ENCODE data around the gene CES2.

The CES2 gene

DNA sequence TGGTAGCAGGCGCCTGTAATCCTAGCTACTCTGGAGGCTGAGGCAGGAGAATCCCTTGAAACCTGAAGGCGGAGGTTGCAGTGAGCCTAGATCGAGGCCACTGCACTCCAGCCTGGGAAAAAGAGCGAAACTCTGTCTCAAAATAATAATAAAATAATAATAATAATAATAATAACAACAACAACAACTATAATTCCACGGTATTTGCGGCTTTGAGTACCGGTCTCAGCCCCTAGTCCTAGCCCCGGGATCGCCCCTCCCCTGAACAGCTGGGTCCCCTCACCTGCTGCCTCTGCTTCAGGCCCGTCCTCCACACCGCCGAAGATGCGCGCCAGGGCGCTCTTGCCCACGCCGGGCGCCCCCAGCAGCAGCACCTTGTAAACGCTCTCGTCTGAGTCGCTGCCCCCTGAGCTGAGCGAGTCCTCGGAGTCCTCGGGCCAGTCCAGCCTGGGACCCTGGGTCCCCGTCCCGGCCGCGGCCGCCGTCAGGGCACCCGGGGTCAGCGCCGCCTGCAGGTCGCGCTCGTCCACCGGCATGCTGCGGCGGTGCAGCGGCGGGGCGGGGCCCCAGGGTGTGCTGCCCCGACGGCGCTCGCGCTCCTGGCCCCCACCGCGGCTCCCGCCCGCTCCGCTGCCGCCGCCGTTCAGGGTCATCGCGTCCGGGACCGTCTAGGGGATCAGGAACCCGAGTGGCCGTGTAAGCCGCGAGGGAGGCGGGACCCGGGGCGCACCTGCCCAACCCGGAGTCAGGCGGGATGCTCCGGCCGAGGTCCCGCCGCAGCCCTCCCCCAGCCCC, 10.6 kb upstream of the CES2 start:
- Histone ChIP-seq H2AFZ (ENCODE audit: low read depth, low read length) (no peak overlapping the region), H3K36me3 (replicated peaks; ENCODE audit: low read depth, low read length) (no peaks in the 10 kb centered on the region), H3K4me3 (ENCODE audit: low read length) (peak overlapping the region; percentile 48), H3K4me2 (ENCODE audit: low read length) (peak overlapping the region; percentile 41), H3K9ac (ENCODE audit: low read length) (no peak overlapping the region), H3K79me2 (ENCODE audit: low read length) (no peaks in the 10 kb centered on the region), H3K9me3 (ENCODE audit: insufficient read depth, low read length) (no peaks in the 10 kb centered on the region), H4K20me1 (ENCODE audit: insufficient read depth, low read length) (no peaks in the 10 kb centered on the region), H3K4me1 (ENCODE audit: low read length) (peaks cover 17% of the 10 kb centered on the region), H3K27ac (ENCODE audit: low read length) (no peak overlapping the region), H3K27me3 (ENCODE audit: low read depth, low read length) (no peaks in the 10 kb centered on the region)
- TF ChIP-seq CTCF (IDR thresholded peaks at IDR 0.05; ENCODE audit: low read depth, low read length) (no peak), EZH2phosphoT487 (IDR thresholded peaks at IDR 0.05; ENCODE audit: low read depth) (no peak)

DNA sequence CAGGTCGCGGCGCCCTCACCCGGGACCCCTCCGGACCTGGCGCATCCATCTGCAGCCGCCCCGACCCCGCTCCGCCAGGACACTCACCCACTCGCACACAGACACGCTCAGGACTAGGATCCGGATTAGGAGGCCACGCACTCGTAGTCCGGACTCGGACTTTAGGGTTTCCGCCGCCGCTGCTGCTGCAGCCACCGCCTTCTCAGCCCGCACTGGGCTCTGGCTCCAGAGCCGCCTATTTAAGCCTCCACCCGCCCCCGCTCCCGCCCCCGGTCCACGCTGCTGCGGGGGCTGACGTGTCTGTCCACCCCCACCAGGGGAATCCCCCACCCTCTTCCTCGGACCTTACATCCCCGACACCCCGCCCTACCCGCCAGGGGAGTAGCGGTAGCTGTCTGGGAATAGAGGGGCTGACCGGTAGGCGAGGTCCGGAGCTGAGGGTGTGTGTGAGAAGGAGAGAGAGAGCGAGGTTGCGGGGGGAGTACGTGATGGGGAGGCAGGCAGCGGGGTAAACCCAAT, 9.9 kb upstream of the CES2 start, which contains the start of gene RRAD:
RRAD (minus strand) TSS at position 214 of the 519 bp plus-strand sequence. CDS start 356 bp downstream, outside the sequence.
- H3K4me1 ChIP-seq (ENCODE audit: low read length) = peaks cover 17% of the 10 kb centered on the region
- H3K27me3 ChIP-seq (ENCODE audit: low read depth, low read length) = no peaks in the 10 kb centered on the region
- peak within 1 kb of the TSS; percentile 41 for H3K4me2 ChIP-seq (ENCODE audit: low read length)
- TF ChIP-seq EZH2phosphoT487 (IDR thresholded peaks at IDR 0.05; ENCODE audit: low read depth) (no peak), CTCF (IDR thresholded peaks at IDR 0.05; ENCODE audit: low read depth, low read length) (no peak)
- no peaks in the 10 kb centered on the region for H3K79me2 ChIP-seq (ENCODE audit: low read length)
- no peaks in the 10 kb centered on the region for H4K20me1 ChIP-seq (ENCODE audit: insufficient read depth, low read length)
- no peaks in the 10 kb centered on the region for H3K9me3 ChIP-seq (ENCODE audit: insufficient read depth, low read length)
- no peak within 1 kb of the TSS for H2AFZ ChIP-seq (ENCODE audit: low read depth, low read length)
- no peak within 1 kb of the TSS for H3K27ac ChIP-seq (ENCODE audit: low read length)
- H3K9ac ChIP-seq (ENCODE audit: low read length) = no peak within 1 kb of the TSS
- peak within 1 kb of the TSS; percentile 48 for H3K4me3 ChIP-seq (ENCODE audit: low read length)
- no peaks in the 10 kb centered on the region for H3K36me3 ChIP-seq (replicated peaks; ENCODE audit: low read depth, low read length)

DNA sequence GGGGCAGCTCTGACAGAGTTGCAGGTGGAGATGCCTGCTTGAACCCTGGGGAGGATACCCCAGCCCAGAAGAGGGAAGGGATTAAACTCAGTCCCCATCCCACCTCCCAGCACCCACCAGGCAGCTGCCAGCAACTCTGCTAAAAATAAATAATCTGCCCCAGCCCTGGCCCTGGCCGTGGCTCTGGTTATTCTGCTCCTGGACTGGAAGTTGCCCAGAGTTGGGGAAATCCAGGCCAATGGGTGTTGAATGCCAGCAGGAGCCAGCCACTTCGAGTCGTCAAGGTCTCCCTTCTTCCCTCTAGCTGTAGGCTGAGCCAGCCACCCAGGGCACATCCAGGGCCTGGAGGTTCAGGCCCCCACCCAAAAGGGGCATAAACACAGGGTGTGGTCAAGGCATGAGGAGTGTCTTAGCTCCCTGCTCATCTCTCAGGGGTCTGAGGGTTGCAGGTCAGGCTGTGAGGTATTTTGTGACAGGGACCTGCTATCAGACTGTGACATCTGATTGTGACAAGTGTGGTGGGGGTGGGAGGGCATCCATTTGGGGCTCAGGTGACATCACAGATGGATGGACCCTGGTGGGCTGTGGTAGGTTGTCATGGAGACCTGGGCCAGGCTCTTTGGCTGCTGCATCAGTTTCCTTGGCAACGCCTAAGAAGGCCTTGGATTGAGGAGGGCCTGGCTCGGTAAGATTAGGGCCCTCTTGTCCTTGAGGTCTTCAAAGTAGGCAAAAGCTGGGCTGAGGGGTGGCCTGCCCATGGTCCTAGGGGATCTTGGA, 9.0 kb upstream of the CES2 start:
- no peaks in the 10 kb centered on the region for H3K79me2 ChIP-seq (ENCODE audit: low read length)
- H3K4me2 ChIP-seq (ENCODE audit: low read length) = peak overlapping the region; percentile 3; the same call in 1 of the 2 replicates
- H3K4me3 ChIP-seq (ENCODE audit: low read length) = no peak overlapping the region
- peaks cover 17% of the 10 kb centered on the region for H3K4me1 ChIP-seq (ENCODE audit: low read length)
- H4K20me1 ChIP-seq (ENCODE audit: insufficient read depth, low read length) = no peaks in the 10 kb centered on the region
- no peak overlapping the region for H3K27ac ChIP-seq (ENCODE audit: low read length)
- no peaks in the 10 kb centered on the region for H3K27me3 ChIP-seq (ENCODE audit: low read depth, low read length)
- no peaks in the 10 kb centered on the region for H3K9me3 ChIP-seq (ENCODE audit: insufficient read depth, low read length)
- H3K9ac ChIP-seq (ENCODE audit: low read length) = no peak overlapping the region
- H3K36me3 ChIP-seq (replicated peaks; ENCODE audit: low read depth, low read length) = no peaks in the 10 kb centered on the region
- TF ChIP-seq EZH2phosphoT487 (IDR thresholded peaks at IDR 0.05; ENCODE audit: low read depth) = no peak
- TF ChIP-seq CTCF (IDR thresholded peaks at IDR 0.05; ENCODE audit: low read depth, low read length) = no peak
- no peak overlapping the region for H2AFZ ChIP-seq (ENCODE audit: low read depth, low read length)

DNA sequence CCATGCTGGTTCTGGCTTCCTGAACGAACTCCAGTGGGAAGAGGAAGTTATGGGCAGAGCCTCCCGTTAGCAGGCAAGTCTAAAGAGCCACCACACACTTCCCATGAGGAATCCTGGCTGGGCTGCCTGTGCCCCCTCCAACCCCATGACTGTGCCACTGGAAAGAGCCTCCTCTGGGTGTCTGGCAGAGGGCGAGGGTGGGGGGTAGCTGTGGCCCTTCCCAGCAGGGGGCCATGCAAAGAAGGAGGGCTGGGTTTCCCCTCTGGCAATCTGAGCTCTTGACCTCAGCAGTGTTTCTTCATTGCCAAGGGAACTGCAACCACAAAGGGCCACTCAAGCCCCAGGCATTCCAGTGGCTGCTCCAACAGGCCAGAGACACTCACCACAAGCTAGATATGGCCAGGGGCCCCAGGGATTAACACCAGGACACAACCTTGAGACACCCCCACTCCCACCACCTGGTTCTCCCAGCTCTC, 8.3 kb upstream of the CES2 start:
- H3K4me1 ChIP-seq (ENCODE audit: low read length) = peaks cover 17% of the 10 kb centered on the region
- H3K79me2 ChIP-seq (ENCODE audit: low read length) = no peaks in the 10 kb centered on the region
- no peak overlapping the region for H2AFZ ChIP-seq (ENCODE audit: low read depth, low read length)
- no peak overlapping the region for H3K27ac ChIP-seq (ENCODE audit: low read length)
- no peak for TF ChIP-seq CTCF (IDR thresholded peaks at IDR 0.05; ENCODE audit: low read depth, low read length)
- TF ChIP-seq EZH2phosphoT487 (IDR thresholded peaks at IDR 0.05; ENCODE audit: low read depth) = no peak
- H4K20me1 ChIP-seq (ENCODE audit: insufficient read depth, low read length) = no peaks in the 10 kb centered on the region
- H3K36me3 ChIP-seq (replicated peaks; ENCODE audit: low read depth, low read length) = peaks cover 3% of the 10 kb centered on the region
- H3K9me3 ChIP-seq (ENCODE audit: insufficient read depth, low read length) = no peaks in the 10 kb centered on the region
- no peak overlapping the region for H3K4me3 ChIP-seq (ENCODE audit: low read length)
- H3K4me2 ChIP-seq (ENCODE audit: low read length) = peak overlapping the region; percentile 3; the same call in 1 of the 2 replicates
- no peak overlapping the region for H3K9ac ChIP-seq (ENCODE audit: low read length)
- H3K27me3 ChIP-seq (ENCODE audit: low read depth, low read length) = no peaks in the 10 kb centered on the region
